Measurements from ENCODE around the gene SLC30A1. TPM values are rescaled to one million over a fixed set of nuclear protein-coding genes. Genes with fewer than 3 reads are reported as not detected.

SLC30A1 gene
- total and polyA plus RNA-seq, 10 of the 15 experiments (the other 5 are each of a cell fraction or from before 2014, with no cell fraction given): 3.5 to 14.1 (median 8.8) TPM

GRCh38 chr1:211619033-211619996 lies 40.4 kb upstream of the SLC30A1 start:
- intact Hi-C loops (cut with micrococcal nuclease; ENCODE audit: unreplicated experiment): no loop called here
- Histone ChIP-seq H3K4me2 (ENCODE audit: control insufficient read depth, insufficient read depth) (no peak overlapping the region), H3K9ac (ENCODE audit: control insufficient read depth, insufficient read depth, low read length) (no peak overlapping the region), H3K27ac (ENCODE audit: control insufficient read depth, insufficient read depth) (no peak overlapping the region), H2AFZ (ENCODE audit: control insufficient read depth, low read depth, low read length) (no peak overlapping the region), H4K20me1 (ENCODE audit: control insufficient read depth, insufficient read depth) (no peaks in the 10 kb centered on the region), H3K4me1 (ENCODE audit: control insufficient read depth, insufficient read depth, low read length) (no peaks in the 10 kb centered on the region), H3K9me3 (replicated peaks; ENCODE audit: control insufficient read depth, insufficient read depth, low read length) (no peaks in the 10 kb centered on the region), H3K4me3 (no peak overlapping the region), H3K27me3 (replicated peaks in 1 of 2; ENCODE audit: control insufficient read depth in 2 of 2, insufficient read depth in 2 of 2, low read length in 1 of 2) (no peaks in the 10 kb centered on the region), H3K79me2 (ENCODE audit: control insufficient read depth, insufficient read depth, low read length) (no peaks in the 10 kb centered on the region), H3K36me3 (ENCODE audit: control insufficient read depth in 2 of 2, insufficient read depth in 2 of 2, low read length in 1 of 2) (no peaks in the 10 kb centered on the region)
- FAIRE-seq (no peak), DNase-seq (ENCODE audit: low read depth, low spot score) (no peak), ATAC-seq (no peak)
- CTCF ChIA-PET: interaction anchor here (1.1 to 1.7 kb wide), 3 partner anchors 9 to 143 kb away, joined by 3 to 5 read pairs (median 3); no protein-coding TSS in a partner anchor
- TF ChIP-seq GATAD2B (conservative IDR thresholded peaks at IDR 0.05; ENCODE audit: low read depth) (no peak), ZZZ3 (IDR thresholded peaks at IDR 0.05; ENCODE audit: control insufficient read depth, insufficient read length, low read depth) (no peak), BCL3 (IDR thresholded peaks at IDR 0.05; ENCODE audit: borderline replicate concordance, insufficient read depth, low read depth, low read length, poor library complexity, severe bottlenecking) (no peak), FOXK2 (IDR thresholded peaks at IDR 0.05) (no peak), ETV6 (conservative IDR thresholded peaks at IDR 0.05 in 1 of 2, IDR thresholded peaks at IDR 0.05 in 1 of 2; ENCODE audit: borderline replicate concordance in 1 of 2, low read depth in 1 of 2) (no peak), ZNF24 (IDR thresholded peaks at IDR 0.05) (no peak), NR2C1 (IDR thresholded peaks at IDR 0.05) (no peak), RFX5 (IDR thresholded peaks at IDR 0.05; ENCODE audit: low read depth, low read length) (no peak), DPF2 (IDR thresholded peaks at IDR 0.05) (no peak), SIX5 (IDR thresholded peaks at IDR 0.05; ENCODE audit: low read depth, low read length, severe bottlenecking) (no peak), EGR1 (IDR thresholded peaks at IDR 0.05; ENCODE audit: borderline replicate concordance in 1 of 2, low read depth in 2 of 2, low read length in 2 of 2) (no peak), LARP7 (IDR thresholded peaks at IDR 0.05) (no peak), RBBP5 (conservative IDR thresholded peaks at IDR 0.05) (no peak)
- SMC1A ChIA-PET (ENCODE audit: uncharacterized antibody, unreplicated experiment): interaction anchor here (0.6 to 1.1 kb wide), 2 partner anchors 12 to 26 kb away, joined by 3 read pairs; no protein-coding TSS in a partner anchor
- RAD21 ChIA-PET (ENCODE audit: unreplicated experiment): interaction anchor here (1.1 kb wide), 1 partner anchor 40 kb away, joined by 3 read pairs; the partner anchor contains the start of gene SLC30A1
- 62% methylated on average over 8 of the region's 8 CpGs for WGBS (ENCODE audit: insufficient coverage, insufficient replicate concordance, low lambda C conversion rate, missing lambda C conversion rate)
- in situ Hi-C loops (cut with MboI): no loop called here
- BruUV-seq (replicated peaks): no TSS peak
- POLR2A ChIA-PET: no interaction called here
